Osteocyte (in vitro differentiated cells): ENCODE measurements around the gene PTPRN2. TPM values are rescaled to one million over a fixed set of nuclear protein-coding genes. Genes with fewer than 3 reads are reported as not detected.

Experiments used
- DNase-seq: peaks from one replicate; pipeline ENCODE4 v3.0.0; 2021; ENCODE audit warnings: mixed read lengths; ENCODE audit not compliant: unreplicated experiment; ENCODE audit errors: extremely low spot score
- H3K27ac Mint-ChIP-seq: one replicate; pipeline ENCODE4 v1.8.0; 2021; ENCODE audit warnings: mild to moderate bottlenecking, mixed read lengths; ENCODE audit not compliant: unreplicated experiment
- H3K27me3 Mint-ChIP-seq: one replicate; pipeline ENCODE4 v1.8.0; 2021; ENCODE audit warnings: mixed read lengths; ENCODE audit not compliant: unreplicated experiment
- H3K36me3 Mint-ChIP-seq: one replicate; pipeline ENCODE4 v1.8.0; 2021; ENCODE audit warnings: mixed read lengths; ENCODE audit not compliant: unreplicated experiment
- H3K4me1 Mint-ChIP-seq: one replicate; pipeline ENCODE4 v1.8.0; 2021; ENCODE audit warnings: mixed read lengths; ENCODE audit not compliant: unreplicated experiment
- H3K4me3 Mint-ChIP-seq: one replicate; pipeline ENCODE4 v1.8.0; 2021; ENCODE audit warnings: mild to moderate bottlenecking, moderate library complexity, mixed read lengths; ENCODE audit not compliant: unreplicated experiment
- H3K9me3 Mint-ChIP-seq: one replicate; pipeline ENCODE4 v1.8.0; 2021; ENCODE audit warnings: mixed read lengths; ENCODE audit not compliant: unreplicated experiment
- CTCF ChIP-seq: fragments of 200-600 bp; sonication (generic); IDR thresholded peaks from 2 replicates; pipeline ENCODE4 v1.5.0; 2021; ENCODE audit warnings: antibody characterized with exemption, mild to moderate bottlenecking, moderate library complexity
- total RNA-seq: library from RNA; stranded (reverse); gene quantifications from 2 replicates; pipeline ENCODE4 v1.2.1, GENCODE V29; 2021

PTPRN2 gene
- total RNA-seq, 1 donor from 2014 or later = 0.59 TPM

- no peaks in the 10 kb centered on the region for H3K9me3 Mint-ChIP-seq
- H3K27ac Mint-ChIP-seq = no peak overlapping the region
- no peak overlapping the region for H3K4me3 Mint-ChIP-seq
- H3K36me3 Mint-ChIP-seq = no peaks in the 10 kb centered on the region
- no peak for DNase-seq
- no peaks in the 10 kb centered on the region for H3K4me1 Mint-ChIP-seq
- TF ChIP-seq CTCF = no peak
- H3K27me3 Mint-ChIP-seq = no peaks in the 10 kb centered on the region
Observed at GRCh38 chr7:157554393-157555238, 1033.0 kb downstream of the PTPRN2 start.

GRCh38 chr7:157553256-157553655, 1034.4 kb downstream of the PTPRN2 start:
- Mint-ChIP-seq H3K36me3 (no peaks in the 10 kb centered on the region), H3K9me3 (no peaks in the 10 kb centered on the region), H3K27ac (no peak overlapping the region), H3K4me1 (no peaks in the 10 kb centered on the region), H3K27me3 (no peaks in the 10 kb centered on the region), H3K4me3 (no peak overlapping the region)
- no peak for TF ChIP-seq CTCF
- no peak for DNase-seq

GRCh38 chr7:157552295-157552993, 1035.2 kb downstream of the PTPRN2 start:
- DNase-seq = no peak
- H3K9me3 Mint-ChIP-seq = no peaks in the 10 kb centered on the region
- no peak for TF ChIP-seq CTCF
- H3K4me3 Mint-ChIP-seq = no peak overlapping the region
- no peak overlapping the region for H3K27ac Mint-ChIP-seq
- H3K4me1 Mint-ChIP-seq = no peaks in the 10 kb centered on the region
- no peaks in the 10 kb centered on the region for H3K27me3 Mint-ChIP-seq
- no peaks in the 10 kb centered on the region for H3K36me3 Mint-ChIP-seq

- no peaks in the 10 kb centered on the region for H3K27me3 Mint-ChIP-seq
- H3K36me3 Mint-ChIP-seq = no peaks in the 10 kb centered on the region
- no peak overlapping the region for H3K27ac Mint-ChIP-seq
- no peaks in the 10 kb centered on the region for H3K4me1 Mint-ChIP-seq
- no peak for DNase-seq
- no peak overlapping the region for H3K4me3 Mint-ChIP-seq
- TF ChIP-seq CTCF = no peak
- H3K9me3 Mint-ChIP-seq = no peaks in the 10 kb centered on the region
Observed at GRCh38 chr7:157551325-157552070, 1036.1 kb downstream of the PTPRN2 start.
